GM12878 (cell line): ENCODE measurements around the gene TXNRD1.
A peak's percentile ranks its signal among the peaks of the same experiment; 100 is the strongest.
"Not testable (repeated sequence)": the region's sequence is repeated elsewhere in the genome, so short reads cannot be mapped to it uniquely, and the experiment has no call there.

Experiments
- CEBPB ChIP-seq, 2 experiments: fragments of 150-350 bp in 1 of 2; IDR thresholded peaks; 2 replicates each; pipeline ENCODE4 v1.6.1; 2012 to 2014; ENCODE audit warnings: low read depth in 2 of 2, low read length in 2 of 2, borderline replicate concordance in 1 of 2, inconsistent platforms in 1 of 2
- CTCF ChIP-seq, 3 experiments: IDR thresholded peaks in 2 of 3; conservative IDR thresholded peaks in 1 of 3; 2 replicates each; pipeline ENCODE4 v1.5.1; 2011; ENCODE audit warnings: low read depth in 3 of 3, low read length in 3 of 3, mild to moderate bottlenecking in 3 of 3, control low read depth in 2 of 3, moderate library complexity in 2 of 3, inconsistent platforms in 1 of 3, mixed read lengths in 1 of 3; ENCODE audit not compliant: control insufficient read depth in 2 of 3, insufficient read depth in 1 of 3; ENCODE audit errors: extremely low read depth in 1 of 3
- HDAC2 ChIP-seq: fragments of 200-600 bp; sonication (generic); IDR thresholded peaks from 2 replicates; pipeline ENCODE4 v1.6.1; 2017
- JUND ChIP-seq: IDR thresholded peaks from 2 replicates; pipeline ENCODE4 v1.6.1; 2012; ENCODE audit warnings: low read depth, mild to moderate bottlenecking, low read length, improper control_type of control experiment, moderate library complexity
- MAX ChIP-seq: IDR thresholded peaks from 2 replicates; pipeline ENCODE4 v1.6.1; 2012; ENCODE audit warnings: low read depth, low read length, improper control_type of control experiment
- NFXL1 ChIP-seq: fragments of 450-650 bp; IDR thresholded peaks from 2 replicates; pipeline ENCODE4 v1.6.1; 2017; ENCODE audit warnings: antibody characterized with exemption, mild to moderate bottlenecking, borderline replicate concordance
- NRF1 ChIP-seq: conservative IDR thresholded peaks from 2 replicates; pipeline ENCODE4 v1.6.1; 2011; ENCODE audit warnings: mild to moderate bottlenecking, low read depth, low read length, improper control_type of control experiment
- PAX8 ChIP-seq: fragments of 450-650 bp; IDR thresholded peaks from 2 replicates; pipeline ENCODE4 v1.6.1; 2017; ENCODE audit warnings: mild to moderate bottlenecking, moderate library complexity
- RBBP5 ChIP-seq: fragments of 200-600 bp; sonication (generic); conservative IDR thresholded peaks from 2 replicates; pipeline ENCODE4 v1.6.1; 2016
- RFX5 ChIP-seq: IDR thresholded peaks from 2 replicates; pipeline ENCODE4 v1.6.1; 2011; ENCODE audit warnings: low read depth, low read length, improper control_type of control experiment
- SRF ChIP-seq, 2 experiments: IDR thresholded peaks; 2 replicates each; pipeline ENCODE4 v1.6.1; 2011; ENCODE audit warnings: low read depth in 2 of 2, low read length in 2 of 2, mild to moderate bottlenecking in 1 of 2, moderate library complexity in 1 of 2
- TBL1XR1 ChIP-seq: IDR thresholded peaks from 2 replicates; pipeline ENCODE4 v1.6.1; 2012; ENCODE audit warnings: low read depth, low read length, improper control_type of control experiment
- YY1 ChIP-seq: IDR thresholded peaks from 2 replicates; pipeline ENCODE4 v1.6.1; 2011; ENCODE audit warnings: low read depth, mild to moderate bottlenecking, low read length
- ZNF274 ChIP-seq: IDR thresholded peaks from one replicate; pipeline ENCODE4 v1.8.0; 2011; ENCODE audit not compliant: insufficient read length, insufficient read depth

- TF ChIP-seq CTCF (IDR thresholded peaks at IDR 0.05 in 2 of 3, conservative IDR thresholded peaks at IDR 0.05 in 1 of 3; ENCODE audit: control insufficient read depth in 2 of 3, extremely low read depth in 1 of 3, insufficient read depth in 1 of 3, low read depth in 3 of 3, low read length in 3 of 3): peak in 2 of 3 experiments; percentile 8 to 23; a peak in 2 of 6 replicates
- not testable (repeated sequence) for TF ChIP-seq HDAC2; SRF (IDR thresholded peaks at IDR 0.05; ENCODE audit: low read depth in 2 of 2, low read length in 2 of 2); NRF1; TBL1XR1; JUND; ZNF274; NFXL1; MAX; YY1; RBBP5; CEBPB (IDR thresholded peaks at IDR 0.05; ENCODE audit: borderline replicate concordance in 1 of 2, low read depth in 2 of 2, low read length in 2 of 2); PAX8; RFX5
These were observed 78.7 kb downstream of the TXNRD1 start for GRCh38 chr12:104294158-104294859.
